Neural progenitor cell (in vitro differentiated cells): Measurements from ENCODE around the gene UCMA. TPM values are rescaled to one million over a fixed set of nuclear protein-coding genes. Genes with fewer than 3 reads are reported as not detected.
A peak's percentile ranks its signal among the peaks of the same experiment; 100 is the strongest.

ENCODE experiments used
- DNase-seq: peaks from one replicate; pipeline ENCODE4 v3.0.0-alpha.2; 2016; ENCODE audit warnings: low spot score
- H2AFZ ChIP-seq: fragments of 200-600 bp; sonication (generic); replicated peaks from 2 replicates; pipeline ENCODE4 v1.6.1; 2016; ENCODE audit warnings: antibody characterized with exemption
- H3F3A ChIP-seq: fragments of 200-600 bp; sonication (generic); 2 replicates; pipeline ENCODE4 v1.6.1; 2016; ENCODE audit warnings: antibody characterized with exemption, low read depth
- H3K27ac ChIP-seq: fragments of 200-600 bp; sonication (generic); 2 replicates; pipeline ENCODE4 v1.5.1; 2016; ENCODE audit warnings: mild to moderate bottlenecking
- H3K27me3 ChIP-seq: fragments of 200-600 bp; sonication (generic); 2 replicates; pipeline ENCODE4 v1.6.1; 2016; ENCODE audit warnings: mild to moderate bottlenecking, moderate library complexity
- H3K36me3 ChIP-seq: fragments of 200-600 bp; sonication (generic); 2 replicates; pipeline ENCODE4 v1.5.1; 2016
- H3K4me1 ChIP-seq: fragments of 200-600 bp; sonication (generic); 2 replicates; pipeline ENCODE4 v1.6.1; 2016; ENCODE audit warnings: mixed run types
- H3K4me2 ChIP-seq: fragments of 200-600 bp; sonication (generic); 2 replicates; pipeline ENCODE4 v1.6.1; 2016
- H3K4me3 ChIP-seq: fragments of 200-600 bp; sonication (generic); 2 replicates; pipeline ENCODE4 v1.5.1; 2016
- H3K79me2 ChIP-seq: fragments of 200-600 bp; sonication (generic); 2 replicates; pipeline ENCODE4 v1.6.1; 2016; ENCODE audit warnings: low read depth
- H3K9ac ChIP-seq: fragments of 200-600 bp; sonication (generic); 2 replicates; pipeline ENCODE4 v1.6.1; 2016
- H3K9me3 ChIP-seq: fragments of 200-600 bp; sonication (generic); 2 replicates; pipeline ENCODE4 v1.5.1; 2016; ENCODE audit warnings: low read depth
- H4K20me1 ChIP-seq: fragments of 200-600 bp; sonication (generic); 2 replicates; pipeline ENCODE4 v1.6.1; 2016; ENCODE audit warnings: low read depth
- H3K27ac Mint-ChIP-seq: 3 replicates; pipeline ENCODE4 v1.8.0; 2021; ENCODE audit warnings: mixed read lengths
- H3K27me3 Mint-ChIP-seq: 2 replicates; pipeline ENCODE4 v1.8.0; 2022; ENCODE audit warnings: low read depth, mild to moderate bottlenecking, inconsistent platforms, moderate library complexity, mixed read lengths; ENCODE audit not compliant: insufficient read depth
- H3K36me3 Mint-ChIP-seq: 3 replicates; pipeline ENCODE4 v1.8.0; 2021; ENCODE audit warnings: mixed read lengths
- H3K4me1 Mint-ChIP-seq: 3 replicates; pipeline ENCODE4 v1.8.0; 2021; ENCODE audit warnings: mixed read lengths
- H3K4me3 Mint-ChIP-seq: 3 replicates; pipeline ENCODE4 v1.8.0; 2021; ENCODE audit warnings: mild to moderate bottlenecking, moderate library complexity, mixed read lengths
- H3K9me3 Mint-ChIP-seq: 3 replicates; pipeline ENCODE4 v1.8.0; 2020; ENCODE audit warnings: mixed read lengths
- CTCF ChIP-seq: fragments of 200-600 bp; sonication (generic); IDR thresholded peaks from 2 replicates; pipeline ENCODE4 v1.5.1; 2017; ENCODE audit warnings: antibody characterized with exemption, mild to moderate bottlenecking
- EZH2 ChIP-seq: fragments of 200-600 bp; sonication (generic); IDR thresholded peaks from 2 replicates; pipeline ENCODE4 v1.6.1; 2017; ENCODE audit warnings: antibody characterized with exemption, mild to moderate bottlenecking, moderate library complexity
- EZH2phosphoT487 ChIP-seq: fragments of 200-600 bp; sonication (generic); IDR thresholded peaks from 2 replicates; pipeline ENCODE4 v1.6.1; 2017; ENCODE audit warnings: antibody characterized with exemption
- total RNA-seq: library from RNA; depleted of rRNA; stranded (reverse); fragments of >200 nt; gene quantifications from 2 replicates; pipeline ENCODE4 v1.2.3, GENCODE V29; 2015; ENCODE audit warnings: low replicate concordance

UCMA gene
- total RNA-seq, 1 donor from 2014 or later: not detected

GRCh38 chr10:13272164-13272571 is 38.0 kb upstream of the UCMA start:
- Histone ChIP-seq H3K4me2 (peak overlapping the region; percentile 22), H3K27me3 (no peaks in the 10 kb centered on the region), H3K36me3 (no peaks in the 10 kb centered on the region), H2AFZ (peak overlapping the region; percentile 63), H3K4me1 (peaks cover 22% of the 10 kb centered on the region), H3K79me2 (no peaks in the 10 kb centered on the region), H3K4me3 (no peak overlapping the region), H3K9me3 (no peaks in the 10 kb centered on the region), H4K20me1 (no peaks in the 10 kb centered on the region), H3F3A (peaks cover 26% of the 10 kb centered on the region), H3K9ac (no peak overlapping the region), H3K27ac (no peak overlapping the region)
- H3K27ac Mint-ChIP-seq: peak overlapping the region; percentile 15
- peak; percentile 9 for DNase-seq
- no peak overlapping the region for H3K4me3 Mint-ChIP-seq
- peaks cover 7% of the 10 kb centered on the region for H3K27me3 Mint-ChIP-seq
- peaks cover 2% of the 10 kb centered on the region for H3K9me3 Mint-ChIP-seq
- H3K4me1 Mint-ChIP-seq: peaks cover 36% of the 10 kb centered on the region
- H3K36me3 Mint-ChIP-seq: no peaks in the 10 kb centered on the region
- TF ChIP-seq CTCF (no peak), EZH2 (no peak), EZH2phosphoT487 (no peak)

- Histone ChIP-seq H3K4me1 (peaks cover 22% of the 10 kb centered on the region), H2AFZ (peak overlapping the region; percentile 63), H3K36me3 (no peaks in the 10 kb centered on the region), H3F3A (peaks cover 26% of the 10 kb centered on the region), H3K27me3 (no peaks in the 10 kb centered on the region), H3K9ac (no peak overlapping the region), H3K4me3 (no peak overlapping the region), H3K4me2 (peak overlapping the region; percentile 22), H3K27ac (no peak overlapping the region), H3K9me3 (no peaks in the 10 kb centered on the region), H4K20me1 (no peaks in the 10 kb centered on the region), H3K79me2 (no peaks in the 10 kb centered on the region)
- peak; percentile 68 for DNase-seq
- H3K36me3 Mint-ChIP-seq: no peaks in the 10 kb centered on the region
- H3K4me3 Mint-ChIP-seq: no peak overlapping the region
- H3K9me3 Mint-ChIP-seq: peaks cover 2% of the 10 kb centered on the region
- TF ChIP-seq EZH2 (no peak), CTCF (peak; percentile 65)
- H3K27me3 Mint-ChIP-seq: peaks cover 7% of the 10 kb centered on the region
- H3K4me1 Mint-ChIP-seq: peaks cover 36% of the 10 kb centered on the region
- peak overlapping the region; percentile 92 for H3K27ac Mint-ChIP-seq
Measured at GRCh38 chr10:13271552-13272163, 37.5 kb upstream of the UCMA start.

GRCh38 chr10:13270877-13271551 is 36.8 kb upstream of the UCMA start:
- Histone ChIP-seq H3K27ac (no peak overlapping the region), H4K20me1 (no peaks in the 10 kb centered on the region), H3K9ac (no peak overlapping the region), H3K27me3 (no peaks in the 10 kb centered on the region), H3K4me1 (peaks cover 22% of the 10 kb centered on the region), H3K4me2 (peak overlapping the region; percentile 22), H2AFZ (peak overlapping the region; percentile 63), H3K4me3 (no peak overlapping the region), H3K9me3 (no peaks in the 10 kb centered on the region), H3K36me3 (no peaks in the 10 kb centered on the region), H3F3A (peaks cover 26% of the 10 kb centered on the region), H3K79me2 (no peaks in the 10 kb centered on the region)
- Mint-ChIP-seq H3K36me3 (no peaks in the 10 kb centered on the region), H3K9me3 (peaks cover 2% of the 10 kb centered on the region), H3K27ac (peak overlapping the region; percentile 92), H3K4me3 (no peak overlapping the region), H3K4me1 (peaks cover 36% of the 10 kb centered on the region), H3K27me3 (peaks cover 7% of the 10 kb centered on the region)
- no peak for DNase-seq
- no peak for TF ChIP-seq EZH2
- no peak for TF ChIP-seq EZH2phosphoT487
- no peak for TF ChIP-seq CTCF
